SK-N-SH treated with all-trans-retinoic acid at 6 μM for 48 hours (cell line): ENCODE data around the gene POLR2H.

Experiments
- ARNTL ChIP-seq: fragments of 450-650 bp; formaldehyde crosslinking; IDR thresholded peaks from 2 replicates; pipeline ENCODE4 v1.5.0; 2020; ENCODE audit warnings: low read depth, mild to moderate bottlenecking, moderate library complexity, borderline replicate concordance
- RARB ChIP-seq: fragments of 250-450 bp; sonication (Bioruptor Pico); IDR thresholded peaks from 2 replicates; pipeline ENCODE4 v1.8.0; 2021; ENCODE audit warnings: mild to moderate bottlenecking, moderate library complexity
- SNAI2 ChIP-seq: fragments of 250-450 bp; sonication (Bioruptor Pico); IDR thresholded peaks from 2 replicates; pipeline ENCODE4 v1.5.0; 2020; ENCODE audit warnings: mild to moderate bottlenecking, moderate library complexity
- TCF4 ChIP-seq: fragments of 250-450 bp; sonication (Bioruptor Pico); IDR thresholded peaks from 2 replicates; pipeline ENCODE4 v1.8.0; 2021; ENCODE audit warnings: mild to moderate bottlenecking, moderate library complexity, borderline replicate concordance
- ZFP3 ChIP-seq: fragments of 250-450 bp; sonication (Bioruptor Pico); IDR thresholded peaks from 2 replicates; pipeline ENCODE4 v1.5.0; 2020; ENCODE audit warnings: mild to moderate bottlenecking, moderate library complexity
- ZFP30 ChIP-seq: fragments of 450-650 bp; formaldehyde crosslinking; IDR thresholded peaks from 2 replicates; pipeline ENCODE4 v1.5.0; 2022; ENCODE audit warnings: mild to moderate bottlenecking, moderate library complexity
- ZNF565 ChIP-seq: fragments of 450-650 bp; formaldehyde crosslinking; conservative IDR thresholded peaks from 2 replicates; pipeline ENCODE4 v1.5.0; 2020; ENCODE audit warnings: low read depth, mild to moderate bottlenecking, moderate library complexity
- TF ChIP-seq, protein P1 (sequence below): fragments of 250-450 bp; sonication (Bioruptor Pico); IDR thresholded peaks from 2 replicates; pipeline ENCODE4 v1.8.0; 2020; ENCODE audit warnings: mild to moderate bottlenecking, moderate library complexity, borderline replicate concordance
- TF ChIP-seq, protein P2 (sequence below): fragments of 250-450 bp; sonication (Bioruptor Pico); IDR thresholded peaks from 2 replicates; pipeline ENCODE4 v1.5.1; 2020; ENCODE audit warnings: low read depth, mild to moderate bottlenecking, moderate library complexity

DNA sequence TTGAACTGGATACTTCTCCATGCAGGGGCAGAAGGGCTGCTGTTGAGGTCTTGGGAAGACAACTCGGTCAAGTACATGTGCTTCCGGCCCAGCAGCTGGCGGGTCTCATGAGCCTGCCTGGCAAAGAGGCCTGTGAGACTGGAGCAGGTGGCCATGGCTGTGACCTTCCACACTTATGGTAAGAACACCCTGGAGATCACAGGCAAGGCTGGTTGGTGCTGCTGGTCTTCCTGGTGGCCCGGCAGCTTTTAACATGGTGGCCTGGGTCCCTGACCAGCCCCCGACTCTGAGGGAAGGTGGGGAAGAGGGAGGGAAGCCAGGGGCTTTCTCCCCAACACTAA lies 33.8 kb downstream of the POLR2H start:
- no peak for TF ChIP-seq ZFP30
- no peak for TF ChIP-seq SNAI2 (CRISPR knock-in tag)
- no peak for TF ChIP-seq TCF4
- no peak for TF ChIP-seq ARNTL
- TF ChIP-seq, protein P1, sequence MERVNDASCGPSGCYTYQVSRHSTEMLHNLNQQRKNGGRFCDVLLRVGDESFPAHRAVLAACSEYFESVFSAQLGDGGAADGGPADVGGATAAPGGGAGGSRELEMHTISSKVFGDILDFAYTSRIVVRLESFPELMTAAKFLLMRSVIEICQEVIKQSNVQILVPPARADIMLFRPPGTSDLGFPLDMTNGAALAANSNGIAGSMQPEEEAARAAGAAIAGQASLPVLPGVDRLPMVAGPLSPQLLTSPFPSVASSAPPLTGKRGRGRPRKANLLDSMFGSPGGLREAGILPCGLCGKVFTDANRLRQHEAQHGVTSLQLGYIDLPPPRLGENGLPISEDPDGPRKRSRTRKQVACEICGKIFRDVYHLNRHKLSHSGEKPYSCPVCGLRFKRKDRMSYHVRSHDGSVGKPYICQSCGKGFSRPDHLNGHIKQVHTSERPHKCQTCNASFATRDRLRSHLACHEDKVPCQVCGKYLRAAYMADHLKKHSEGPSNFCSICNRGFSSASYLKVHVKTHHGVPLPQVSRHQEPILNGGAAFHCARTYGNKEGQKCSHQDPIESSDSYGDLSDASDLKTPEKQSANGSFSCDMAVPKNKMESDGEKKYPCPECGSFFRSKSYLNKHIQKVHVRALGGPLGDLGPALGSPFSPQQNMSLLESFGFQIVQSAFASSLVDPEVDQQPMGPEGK (CRISPR knock-in tag), result no peak
- TF ChIP-seq RARB, result no peak
- TF ChIP-seq ZFP3, result no peak
- no peak for TF ChIP-seq ZNF565 (CRISPR knock-in tag)
- TF ChIP-seq, protein P2, sequence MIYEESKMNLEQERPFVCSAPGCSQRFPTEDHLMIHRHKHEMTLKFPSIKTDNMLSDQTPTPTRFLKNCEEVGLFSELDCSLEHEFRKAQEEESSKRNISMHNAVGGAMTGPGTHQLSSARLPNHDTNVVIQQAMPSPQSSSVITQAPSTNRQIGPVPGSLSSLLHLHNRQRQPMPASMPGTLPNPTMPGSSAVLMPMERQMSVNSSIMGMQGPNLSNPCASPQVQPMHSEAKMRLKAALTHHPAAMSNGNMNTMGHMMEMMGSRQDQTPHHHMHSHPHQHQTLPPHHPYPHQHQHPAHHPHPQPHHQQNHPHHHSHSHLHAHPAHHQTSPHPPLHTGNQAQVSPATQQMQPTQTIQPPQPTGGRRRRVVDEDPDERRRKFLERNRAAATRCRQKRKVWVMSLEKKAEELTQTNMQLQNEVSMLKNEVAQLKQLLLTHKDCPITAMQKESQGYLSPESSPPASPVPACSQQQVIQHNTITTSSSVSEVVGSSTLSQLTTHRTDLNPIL, result no peak
